ENCODE results near the gene MFSD2A.

Gene MFSD2A

DNA sequence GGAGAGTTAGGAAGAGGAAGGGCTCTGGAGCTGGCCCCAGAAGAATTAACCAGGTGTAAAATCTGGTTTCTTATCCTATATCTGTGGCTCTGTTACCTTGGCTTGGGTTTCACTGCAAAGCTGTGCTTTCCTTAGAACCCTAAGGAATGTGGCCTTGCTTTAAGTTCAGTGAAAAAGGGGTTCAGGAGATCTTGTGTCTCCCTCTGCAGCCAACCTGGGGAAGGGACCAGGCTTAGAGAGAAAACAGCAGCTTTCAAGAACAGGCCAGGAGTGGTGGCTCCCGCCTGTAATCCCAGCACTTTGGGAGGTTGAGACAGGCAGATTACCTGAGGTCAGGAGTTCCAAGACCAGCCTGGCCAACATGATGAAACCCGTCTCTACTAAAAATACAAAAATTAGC, 37.1 kb upstream of the MFSD2A start:
- H3K9ac ChIP-seq (ENCODE audit: low read depth, low read length, poor library complexity, severe bottlenecking), result no peak overlapping the region
- H3K4me2 ChIP-seq (ENCODE audit: low read depth, low read length, poor library complexity, severe bottlenecking), result no peak overlapping the region
- no peaks in the 10 kb centered on the region for H4K20me1 ChIP-seq (ENCODE audit: insufficient read depth, low read length, poor library complexity, severe bottlenecking)
- H3K27me3 ChIP-seq (ENCODE audit: insufficient read depth, low read length, poor library complexity, severe bottlenecking), result no peaks in the 10 kb centered on the region
- TF ChIP-seq, protein P1, sequence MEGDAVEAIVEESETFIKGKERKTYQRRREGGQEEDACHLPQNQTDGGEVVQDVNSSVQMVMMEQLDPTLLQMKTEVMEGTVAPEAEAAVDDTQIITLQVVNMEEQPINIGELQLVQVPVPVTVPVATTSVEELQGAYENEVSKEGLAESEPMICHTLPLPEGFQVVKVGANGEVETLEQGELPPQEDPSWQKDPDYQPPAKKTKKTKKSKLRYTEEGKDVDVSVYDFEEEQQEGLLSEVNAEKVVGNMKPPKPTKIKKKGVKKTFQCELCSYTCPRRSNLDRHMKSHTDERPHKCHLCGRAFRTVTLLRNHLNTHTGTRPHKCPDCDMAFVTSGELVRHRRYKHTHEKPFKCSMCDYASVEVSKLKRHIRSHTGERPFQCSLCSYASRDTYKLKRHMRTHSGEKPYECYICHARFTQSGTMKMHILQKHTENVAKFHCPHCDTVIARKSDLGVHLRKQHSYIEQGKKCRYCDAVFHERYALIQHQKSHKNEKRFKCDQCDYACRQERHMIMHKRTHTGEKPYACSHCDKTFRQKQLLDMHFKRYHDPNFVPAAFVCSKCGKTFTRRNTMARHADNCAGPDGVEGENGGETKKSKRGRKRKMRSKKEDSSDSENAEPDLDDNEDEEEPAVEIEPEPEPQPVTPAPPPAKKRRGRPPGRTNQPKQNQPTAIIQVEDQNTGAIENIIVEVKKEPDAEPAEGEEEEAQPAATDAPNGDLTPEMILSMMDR (conservative IDR thresholded peaks at IDR 0.05; ENCODE audit: low read length), result 0 out of 2 replicates have a peak, but pooled peaks have one; percentile 9
- TF ChIP-seq EZH2phosphoT487 (IDR thresholded peaks at IDR 0.05; ENCODE audit: borderline replicate concordance), result no peak
- no peaks in the 10 kb centered on the region for H3K9me3 ChIP-seq (ENCODE audit: insufficient read depth, low read depth, low read length)
- no peaks in the 10 kb centered on the region for H3K79me2 ChIP-seq (ENCODE audit: insufficient read depth, low read length)
- no peak overlapping the region for H2AFZ ChIP-seq (ENCODE audit: low read length)
- H3K4me3 ChIP-seq (ENCODE audit: low read length, poor library complexity, severe bottlenecking), result no peak overlapping the region
- H3K36me3 ChIP-seq (ENCODE audit: insufficient read depth, low read length), result no peaks in the 10 kb centered on the region
- no peaks in the 10 kb centered on the region for H3F3A ChIP-seq (ENCODE audit: low read depth)
- H3K9me2 ChIP-seq (replicated peaks; ENCODE audit: low read depth, low read length), result no peaks in the 10 kb centered on the region
- H3K4me1 ChIP-seq (ENCODE audit: insufficient read depth, low read length, poor library complexity, severe bottlenecking), result no peaks in the 10 kb centered on the region

DNA sequence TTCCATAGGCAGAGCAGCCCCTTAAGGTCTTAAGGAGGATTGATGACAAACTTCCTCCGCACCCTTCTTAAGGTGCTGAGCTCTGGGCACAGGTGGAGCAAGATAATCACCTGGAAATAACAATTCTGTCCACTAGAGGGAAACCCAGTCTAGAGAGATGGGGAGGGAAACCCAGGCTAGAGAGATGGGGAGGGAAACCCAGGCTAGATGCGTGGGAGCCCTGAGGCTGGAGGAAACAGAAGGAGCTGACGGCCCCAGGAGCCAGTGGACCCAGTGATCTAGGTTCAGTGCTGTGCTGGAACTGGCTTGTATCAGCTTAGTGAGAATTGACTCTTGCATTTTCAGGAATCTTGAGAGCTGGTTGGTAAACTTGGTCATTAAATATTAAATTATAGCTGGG, 35.4 kb upstream of the MFSD2A start:
- Histone ChIP-seq H3K27me3 (ENCODE audit: insufficient read depth, low read length, poor library complexity, severe bottlenecking) (no peaks in the 10 kb centered on the region), H3K9me2 (replicated peaks; ENCODE audit: low read depth, low read length) (no peaks in the 10 kb centered on the region), H3K4me1 (ENCODE audit: insufficient read depth, low read length, poor library complexity, severe bottlenecking) (no peaks in the 10 kb centered on the region), H3K9me3 (ENCODE audit: insufficient read depth, low read depth, low read length) (no peaks in the 10 kb centered on the region), H3K4me2 (ENCODE audit: low read depth, low read length, poor library complexity, severe bottlenecking) (no peak overlapping the region), H4K20me1 (ENCODE audit: insufficient read depth, low read length, poor library complexity, severe bottlenecking) (no peaks in the 10 kb centered on the region), H2AFZ (ENCODE audit: low read length) (no peak overlapping the region), H3K36me3 (ENCODE audit: insufficient read depth, low read length) (no peaks in the 10 kb centered on the region), H3K79me2 (ENCODE audit: insufficient read depth, low read length) (no peaks in the 10 kb centered on the region), H3K4me3 (ENCODE audit: low read length, poor library complexity, severe bottlenecking) (no peak overlapping the region), H3K9ac (ENCODE audit: low read depth, low read length, poor library complexity, severe bottlenecking) (no peak overlapping the region), H3F3A (ENCODE audit: low read depth) (no peaks in the 10 kb centered on the region)
- no peak for TF ChIP-seq EZH2phosphoT487 (IDR thresholded peaks at IDR 0.05; ENCODE audit: borderline replicate concordance)
- TF ChIP-seq, protein P1 (conservative IDR thresholded peaks at IDR 0.05; ENCODE audit: low read length), result peak; percentile 73

DNA sequence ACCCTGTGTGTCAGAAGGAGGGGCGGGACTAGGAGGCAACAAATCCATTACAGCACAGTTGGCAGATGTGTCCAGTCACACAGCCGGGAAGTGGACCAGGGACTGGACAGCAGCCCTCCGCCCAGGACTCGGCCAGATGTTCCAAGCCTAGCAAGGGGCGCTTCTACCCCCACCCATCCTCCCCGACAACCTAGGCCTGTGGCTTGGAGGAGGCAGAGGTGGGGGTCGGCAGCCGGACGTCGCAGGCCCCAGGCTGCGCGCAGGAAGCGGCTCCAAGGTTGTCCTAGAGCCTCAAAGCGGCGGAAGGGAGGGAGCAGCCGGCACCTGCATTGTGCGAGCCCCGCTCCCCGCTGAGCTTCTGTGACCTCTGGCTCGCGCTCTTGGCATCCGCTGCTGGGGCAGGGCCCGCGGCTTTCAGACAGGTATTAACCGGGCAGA, 32.7 kb upstream of the MFSD2A start:
- Histone ChIP-seq H3K9me3 (ENCODE audit: insufficient read depth, low read depth, low read length) (no peaks in the 10 kb centered on the region), H3K9ac (ENCODE audit: low read depth, low read length, poor library complexity, severe bottlenecking) (no peak overlapping the region), H3K79me2 (ENCODE audit: insufficient read depth, low read length) (no peaks in the 10 kb centered on the region), H3F3A (ENCODE audit: low read depth) (no peaks in the 10 kb centered on the region), H3K27me3 (ENCODE audit: insufficient read depth, low read length, poor library complexity, severe bottlenecking) (no peaks in the 10 kb centered on the region), H3K36me3 (ENCODE audit: insufficient read depth, low read length) (no peaks in the 10 kb centered on the region), H2AFZ (ENCODE audit: low read length) (no peak overlapping the region), H3K4me1 (ENCODE audit: insufficient read depth, low read length, poor library complexity, severe bottlenecking) (no peaks in the 10 kb centered on the region), H3K9me2 (replicated peaks; ENCODE audit: low read depth, low read length) (no peaks in the 10 kb centered on the region), H3K4me3 (ENCODE audit: low read length, poor library complexity, severe bottlenecking) (no peak overlapping the region), H4K20me1 (ENCODE audit: insufficient read depth, low read length, poor library complexity, severe bottlenecking) (no peaks in the 10 kb centered on the region), H3K4me2 (ENCODE audit: low read depth, low read length, poor library complexity, severe bottlenecking) (no peak overlapping the region)
- TF ChIP-seq, protein P1 (conservative IDR thresholded peaks at IDR 0.05; ENCODE audit: low read length), result no peak
- no peak for TF ChIP-seq EZH2phosphoT487 (IDR thresholded peaks at IDR 0.05; ENCODE audit: borderline replicate concordance)

Data from Loucy (cell line).